ENCODE results near the gene SNAPC4.

GRCh38 chr9:136383436-136383835 is 16.5 kb downstream of the SNAPC4 start:
- no peak for TF ChIP-seq CTCF (IDR thresholded peaks at IDR 0.05)
- TF ChIP-seq REST (IDR thresholded peaks at IDR 0.05; ENCODE audit: insufficient read depth in 1 of 2, low read depth in 2 of 2, low read length in 1 of 2), result no peak
- no peak for TF ChIP-seq POLR2AphosphoS5 (IDR thresholded peaks at IDR 0.05; ENCODE audit: low read depth, low read length)
- TF ChIP-seq SIN3A (IDR thresholded peaks at IDR 0.05; ENCODE audit: borderline replicate concordance, insufficient read depth, low read depth, low read length), result no peak
- no peak for TF ChIP-seq TCF7L2 (IDR thresholded peaks at IDR 0.05; ENCODE audit: low read depth, low read length)
